ENCODE data around the gene RNF26. TPM values are rescaled to one million over a fixed set of nuclear protein-coding genes. Genes with fewer than 3 reads are reported as not detected.

RNF26 gene
- total and polyA plus RNA-seq, 10 of the 15 experiments (the other 5 are each of a cell fraction or from before 2014, with no cell fraction given), result 2.8 to 54.5 (median 17.7) TPM

- TF ChIP-seq, protein P1, sequence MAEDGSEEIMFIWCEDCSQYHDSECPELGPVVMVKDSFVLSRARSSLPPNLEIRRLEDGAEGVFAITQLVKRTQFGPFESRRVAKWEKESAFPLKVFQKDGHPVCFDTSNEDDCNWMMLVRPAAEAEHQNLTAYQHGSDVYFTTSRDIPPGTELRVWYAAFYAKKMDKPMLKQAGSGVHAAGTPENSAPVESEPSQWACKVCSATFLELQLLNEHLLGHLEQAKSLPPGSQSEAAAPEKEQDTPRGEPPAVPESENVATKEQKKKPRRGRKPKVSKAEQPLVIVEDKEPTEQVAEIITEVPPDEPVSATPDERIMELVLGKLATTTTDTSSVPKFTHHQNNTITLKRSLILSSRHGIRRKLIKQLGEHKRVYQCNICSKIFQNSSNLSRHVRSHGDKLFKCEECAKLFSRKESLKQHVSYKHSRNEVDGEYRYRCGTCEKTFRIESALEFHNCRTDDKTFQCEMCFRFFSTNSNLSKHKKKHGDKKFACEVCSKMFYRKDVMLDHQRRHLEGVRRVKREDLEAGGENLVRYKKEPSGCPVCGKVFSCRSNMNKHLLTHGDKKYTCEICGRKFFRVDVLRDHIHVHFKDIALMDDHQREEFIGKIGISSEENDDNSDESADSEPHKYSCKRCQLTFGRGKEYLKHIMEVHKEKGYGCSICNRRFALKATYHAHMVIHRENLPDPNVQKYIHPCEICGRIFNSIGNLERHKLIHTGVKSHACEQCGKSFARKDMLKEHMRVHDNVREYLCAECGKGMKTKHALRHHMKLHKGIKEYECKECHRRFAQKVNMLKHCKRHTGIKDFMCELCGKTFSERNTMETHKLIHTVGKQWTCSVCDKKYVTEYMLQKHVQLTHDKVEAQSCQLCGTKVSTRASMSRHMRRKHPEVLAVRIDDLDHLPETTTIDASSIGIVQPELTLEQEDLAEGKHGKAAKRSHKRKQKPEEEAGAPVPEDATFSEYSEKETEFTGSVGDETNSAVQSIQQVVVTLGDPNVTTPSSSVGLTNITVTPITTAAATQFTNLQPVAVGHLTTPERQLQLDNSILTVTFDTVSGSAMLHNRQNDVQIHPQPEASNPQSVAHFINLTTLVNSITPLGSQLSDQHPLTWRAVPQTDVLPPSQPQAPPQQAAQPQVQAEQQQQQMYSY (CRISPR knock-in tag; IDR thresholded peaks at IDR 0.05), result no peak
- TF ChIP-seq ATF3 (IDR thresholded peaks at IDR 0.05; ENCODE audit: borderline replicate concordance, extremely low read depth, low read depth, low read length), result no peak
Observed at GRCh38 chr11:119365071-119365591, 30.8 kb downstream of the RNF26 start (continued).

DNA sequence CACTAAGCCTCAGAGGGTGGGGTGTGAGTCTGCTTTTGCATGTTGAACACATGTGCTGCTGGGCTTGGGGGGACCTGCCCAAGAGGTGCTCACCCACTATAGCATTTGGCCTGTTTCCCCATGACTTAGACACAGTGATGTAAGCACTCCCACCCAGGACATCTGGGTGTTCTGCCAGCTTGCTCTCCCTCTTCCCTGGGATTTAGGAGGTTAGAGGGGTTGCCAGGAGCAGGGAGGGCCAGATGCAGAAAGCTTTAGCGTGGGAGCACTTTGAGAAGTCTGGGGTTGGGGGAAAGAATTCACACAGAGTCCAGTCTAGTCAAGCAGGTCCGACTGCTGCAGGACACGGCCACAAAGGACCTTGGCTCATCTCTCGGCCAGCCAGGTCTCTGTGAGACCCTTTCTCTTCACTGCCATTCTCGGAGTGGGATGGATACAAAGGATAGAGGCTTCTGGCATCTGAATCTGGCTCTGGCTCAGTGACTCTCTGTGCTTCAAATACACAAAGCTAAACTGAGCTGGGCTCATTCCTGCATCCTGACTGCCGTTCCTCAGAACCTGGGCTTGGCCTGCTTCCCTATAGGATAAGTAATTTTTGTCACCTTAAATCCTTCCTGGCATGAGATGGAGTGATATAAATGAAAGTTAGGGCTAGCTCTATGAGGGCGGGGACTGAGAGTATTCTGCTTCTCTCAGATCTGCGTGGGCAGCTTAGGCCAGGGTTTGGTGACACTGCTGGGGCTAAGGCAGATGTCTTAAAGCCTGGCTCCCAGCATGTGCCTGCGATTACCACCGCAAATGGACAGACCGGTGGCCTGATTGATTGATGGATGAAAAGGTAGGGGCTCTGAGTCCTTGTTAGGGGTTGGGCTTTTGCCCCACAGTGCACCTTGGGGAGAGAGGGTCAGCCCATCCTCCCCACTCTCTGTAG is 32.6 kb downstream of the RNF26 start:
- H2AFZ ChIP-seq (ENCODE audit: control insufficient read depth, low read depth, low read length), result no peak overlapping the region
- H3K9me3 ChIP-seq (replicated peaks; ENCODE audit: control insufficient read depth, insufficient read depth, low read length), result no peaks in the 10 kb centered on the region
- no peak overlapping the region for H3K4me2 ChIP-seq (ENCODE audit: control insufficient read depth, insufficient read depth)
- peak; percentile 18 for FAIRE-seq
- no peaks in the 10 kb centered on the region for H3K79me2 ChIP-seq (ENCODE audit: control insufficient read depth, insufficient read depth, low read length)
- H3K4me1 ChIP-seq (ENCODE audit: control insufficient read depth, insufficient read depth, low read length), result no peaks in the 10 kb centered on the region
- no peak for ATAC-seq
- TF ChIP-seq PML (IDR thresholded peaks at IDR 0.05; ENCODE audit: low read length) (no peak), WRNIP1 (IDR thresholded peaks at IDR 0.05; ENCODE audit: borderline replicate concordance, low read depth, low read length) (no peak), MTA3 (IDR thresholded peaks at IDR 0.05; ENCODE audit: borderline replicate concordance, low read length) (no peak), RELA (IDR thresholded peaks at IDR 0.05; ENCODE audit: borderline replicate concordance, partially characterized antibody) (no peak), BCL11A (IDR thresholded peaks at IDR 0.05; ENCODE audit: low read depth, low read length) (no peak)
- TF ChIP-seq, protein P2, sequence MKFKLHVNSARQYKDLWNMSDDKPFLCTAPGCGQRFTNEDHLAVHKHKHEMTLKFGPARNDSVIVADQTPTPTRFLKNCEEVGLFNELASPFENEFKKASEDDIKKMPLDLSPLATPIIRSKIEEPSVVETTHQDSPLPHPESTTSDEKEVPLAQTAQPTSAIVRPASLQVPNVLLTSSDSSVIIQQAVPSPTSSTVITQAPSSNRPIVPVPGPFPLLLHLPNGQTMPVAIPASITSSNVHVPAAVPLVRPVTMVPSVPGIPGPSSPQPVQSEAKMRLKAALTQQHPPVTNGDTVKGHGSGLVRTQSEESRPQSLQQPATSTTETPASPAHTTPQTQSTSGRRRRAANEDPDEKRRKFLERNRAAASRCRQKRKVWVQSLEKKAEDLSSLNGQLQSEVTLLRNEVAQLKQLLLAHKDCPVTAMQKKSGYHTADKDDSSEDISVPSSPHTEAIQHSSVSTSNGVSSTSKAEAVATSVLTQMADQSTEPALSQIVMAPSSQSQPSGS (IDR thresholded peaks at IDR 0.05; ENCODE audit: low read length), result no peak
- in situ Hi-C loops (cut with MboI), result no loop called here
- SMC1A ChIA-PET (ENCODE audit: uncharacterized antibody, unreplicated experiment), result interaction anchor here (1.5 kb wide), 2 partner anchors 10 to 11 kb away, joined by 3 to 5 read pairs; no protein-coding TSS in a partner anchor
- no peaks in the 10 kb centered on the region for H4K20me1 ChIP-seq (ENCODE audit: control insufficient read depth, insufficient read depth)
- WGBS (ENCODE audit: insufficient coverage, insufficient replicate concordance, low lambda C conversion rate, missing lambda C conversion rate), result 17% methylated on average over 11 of the region's 11 CpGs
- CTCF ChIA-PET, result interaction anchor here (0.7 to 17.9 kb wide), 4 partner anchors 10 to 28 kb away, joined by 3 to 183 read pairs (median 4); partner anchors contain the start of gene USP2
- no peak overlapping the region for H3K4me3 ChIP-seq
- RAD21 ChIA-PET (ENCODE audit: unreplicated experiment), result interaction anchor here (1.3 to 2.0 kb wide), 2 partner anchors 9 to 11 kb away, joined by 6 to 10 read pairs; no protein-coding TSS in a partner anchor
- no peak overlapping the region for H3K9ac ChIP-seq (ENCODE audit: control insufficient read depth, insufficient read depth, low read length)
- no TSS peak for BruUV-seq (replicated peaks)
- peaks cover 4 to 9% of the 10 kb centered on the region in 2 experiments; a peak in 3 of 4 replicates for H3K27me3 ChIP-seq (replicated peaks in 1 of 2; ENCODE audit: control insufficient read depth in 2 of 2, insufficient read depth in 2 of 2, low read length in 1 of 2)
- H3K36me3 ChIP-seq (ENCODE audit: control insufficient read depth in 2 of 2, insufficient read depth in 2 of 2, low read length in 1 of 2), result no peaks in the 10 kb centered on the region
- POLR2A ChIA-PET, result interaction anchor here (1.5 kb wide), 1 partner anchor 9 kb away, joined by 5 read pairs; no protein-coding TSS in a partner anchor
- no peak overlapping the region for H3K27ac ChIP-seq (ENCODE audit: control insufficient read depth, insufficient read depth)
- no peak for DNase-seq (ENCODE audit: low read depth, low spot score)
- intact Hi-C loops (cut with micrococcal nuclease; ENCODE audit: unreplicated experiment), result no loop called here
